Liver (tissue), 3 donors: Measurements from ENCODE around the gene SPRYD4.

Source experiments
- CTCF ChIP-seq: fragments of 150-350 bp; IDR thresholded peaks from 2 replicates; pipeline ENCODE4 v1.5.1; 2017; ENCODE audit warnings: improper control_type of control experiment, low read depth, low read length; ENCODE audit not compliant: missing input control
- EGR1 ChIP-seq, 2 donors: IDR thresholded peaks; 2 replicates each; pipeline ENCODE4 v1.6.1; 2016 to 2018; ENCODE audit warnings: antibody characterized with exemption in 2 of 2, low read depth in 2 of 2
- MAX ChIP-seq: IDR thresholded peaks from 2 replicates; pipeline ENCODE4 v1.6.1; 2016; ENCODE audit warnings: antibody characterized with exemption
- NR2F2 ChIP-seq: IDR thresholded peaks from 2 replicates; pipeline ENCODE4 v1.6.1; 2016; ENCODE audit warnings: antibody characterized with exemption
- YY1 ChIP-seq: IDR thresholded peaks from 2 replicates; pipeline ENCODE4 v1.6.1; 2016; ENCODE audit warnings: antibody characterized with exemption, mild to moderate bottlenecking
- donor health status: healthy.
- donor health status: healthy.

GRCh38 chr12:56520048-56520447 is 51.7 kb downstream of the SPRYD4 start:
- TF ChIP-seq CTCF (no peak), MAX (no peak), NR2F2 (no peak), YY1 (no peak), EGR1 (IDR thresholded peaks at IDR 0.05; ENCODE audit: low read depth in 2 of 2) (no peak)
